HepG2 (cell line): ENCODE data around the gene ATG2A. TPM values are rescaled to one million over a fixed set of nuclear protein-coding genes. Genes with fewer than 3 reads are reported as not detected.

Source experiments
- ELF4 ChIP-seq: sonication (generic); formaldehyde crosslinking; IDR thresholded peaks from 2 replicates; pipeline ENCODE4 v1.5.0; 2020; ENCODE audit warnings: missing genetic modification reagents, mild to moderate bottlenecking, moderate library complexity, borderline replicate concordance
- FOXC1 ChIP-seq: sonication (generic); formaldehyde crosslinking; IDR thresholded peaks from 2 replicates; pipeline ENCODE4 v1.8.0; 2022; ENCODE audit warnings: mild to moderate bottlenecking, missing genetic modification reagents, borderline replicate concordance
- JDP2 ChIP-seq: sonication (generic); formaldehyde crosslinking; IDR thresholded peaks from 2 replicates; pipeline ENCODE4 v1.8.1; 2022; ENCODE audit warnings: missing genetic modification reagents, borderline replicate concordance
- KAT7 ChIP-seq: IDR thresholded peaks from 2 replicates; pipeline ENCODE4 v1.6.1; 2018; ENCODE audit warnings: borderline replicate concordance, missing compliant biosample characterization
- MEIS1 ChIP-seq: sonication (generic); formaldehyde crosslinking; IDR thresholded peaks from 2 replicates; pipeline ENCODE4 v1.9.0; 2021; ENCODE audit warnings: mild to moderate bottlenecking, missing genetic modification reagents, moderate library complexity, borderline replicate concordance
- MLLT10 ChIP-seq: sonication (generic); formaldehyde crosslinking; IDR thresholded peaks from 2 replicates; pipeline ENCODE4 v1.4.0; 2020; ENCODE audit warnings: missing genetic modification reagents
- NFKBIZ ChIP-seq: IDR thresholded peaks from 2 replicates; pipeline ENCODE4 v1.6.1; 2018; ENCODE audit warnings: missing genetic modification reagents, missing compliant biosample characterization
- NFRKB ChIP-seq: fragments of 450-650 bp; IDR thresholded peaks from 2 replicates; pipeline ENCODE4 v1.6.1; 2017
- NONO ChIP-seq, 2 experiments: fragments of 450-650 bp in 1 of 2; sonication (generic) in 1 of 2; formaldehyde crosslinking in 1 of 2; IDR thresholded peaks in 1 of 2; conservative IDR thresholded peaks in 1 of 2; 2 replicates each; pipeline versions ENCODE4 v1.6.1 to v1.8.0; 2017 to 2022; ENCODE audit warnings: mild to moderate bottlenecking in 1 of 2, missing genetic modification reagents in 1 of 2, moderate library complexity in 1 of 2
- POGK ChIP-seq: sonication (generic); formaldehyde crosslinking; conservative IDR thresholded peaks from 2 replicates; pipeline ENCODE4 v1.8.0; 2022; ENCODE audit warnings: mild to moderate bottlenecking, moderate library complexity, missing genetic modification reagents
- POLR2A ChIP-seq, 2 experiments: IDR thresholded peaks; 2 replicates each; pipeline ENCODE4 v1.6.1; 2011; ENCODE audit warnings: low read depth in 2 of 2, low read length in 2 of 2, mild to moderate bottlenecking in 1 of 2, moderate library complexity in 1 of 2; ENCODE audit not compliant: insufficient read depth in 1 of 2
- PRMT3 ChIP-seq: sonication (generic); formaldehyde crosslinking; IDR thresholded peaks from 2 replicates; pipeline ENCODE4 v1.8.1; 2022; ENCODE audit warnings: low read depth, mild to moderate bottlenecking, moderate library complexity, missing genetic modification reagents, borderline replicate concordance
- RAD21 ChIP-seq: fragments of 450-650 bp; formaldehyde crosslinking; IDR thresholded peaks from 2 replicates; pipeline ENCODE4 v1.5.0; 2020; ENCODE audit warnings: mild to moderate bottlenecking
- TAF15 ChIP-seq: fragments of 200-400 bp; formaldehyde crosslinking; IDR thresholded peaks from one replicate; pipeline ENCODE4 v1.6.1; 2018; ENCODE audit warnings: mild to moderate bottlenecking, low read depth, low read length; ENCODE audit not compliant: poor library complexity, severe bottlenecking
- TBX3 ChIP-seq: fragments of 450-650 bp; IDR thresholded peaks from 2 replicates; pipeline ENCODE4 v1.6.1; 2017; ENCODE audit warnings: antibody characterized with exemption, mild to moderate bottlenecking, inconsistent platforms, borderline replicate concordance
- ZBTB21 ChIP-seq: sonication (generic); formaldehyde crosslinking; IDR thresholded peaks from 2 replicates; pipeline ENCODE4 v1.4.0; 2020; ENCODE audit warnings: missing genetic modification reagents
- ZFY ChIP-seq: sonication (generic); formaldehyde crosslinking; IDR thresholded peaks from 2 replicates; pipeline ENCODE4 v1.4.0; 2020; ENCODE audit warnings: missing genetic modification reagents
- ZNF121 ChIP-seq: sonication (generic); formaldehyde crosslinking; IDR thresholded peaks from 2 replicates; pipeline ENCODE4 v1.5.0; 2020; ENCODE audit warnings: mild to moderate bottlenecking, missing genetic modification reagents
- ZNF230 ChIP-seq: sonication (generic); formaldehyde crosslinking; IDR thresholded peaks from 2 replicates; pipeline ENCODE4 v1.4.0; 2020; ENCODE audit warnings: mild to moderate bottlenecking, missing genetic modification reagents
- ZNF383 ChIP-seq: sonication (generic); formaldehyde crosslinking; IDR thresholded peaks from 2 replicates; pipeline ENCODE4 v1.4.0; 2020; ENCODE audit warnings: missing genetic modification reagents, mild to moderate bottlenecking, borderline replicate concordance
- ZNF766 ChIP-seq: sonication (generic); formaldehyde crosslinking; IDR thresholded peaks from 2 replicates; pipeline ENCODE4 v1.5.0; 2020; ENCODE audit warnings: missing genetic modification reagents, borderline replicate concordance
- ZNF768 ChIP-seq: sonication (generic); formaldehyde crosslinking; IDR thresholded peaks from 2 replicates; pipeline ENCODE4 v1.4.0; 2020; ENCODE audit warnings: missing genetic modification reagents
- ZNF782 ChIP-seq: sonication (generic); formaldehyde crosslinking; IDR thresholded peaks from 2 replicates; pipeline ENCODE4 v1.4.0; 2020; ENCODE audit warnings: missing genetic modification reagents, mild to moderate bottlenecking, borderline replicate concordance
- ZSCAN20 ChIP-seq: sonication (generic); formaldehyde crosslinking; IDR thresholded peaks from 2 replicates; pipeline ENCODE4 v1.4.0; 2020; ENCODE audit warnings: missing genetic modification reagents, mild to moderate bottlenecking, borderline replicate concordance
- ZSCAN29 ChIP-seq: sonication (generic); formaldehyde crosslinking; conservative IDR thresholded peaks from 2 replicates; pipeline ENCODE4 v1.4.0; 2020; ENCODE audit warnings: mild to moderate bottlenecking, missing genetic modification reagents
- polyA plus RNA-seq, 8 experiments: library from polyadenylated mRNA; depleted of rRNA in 3 of 8; stranded (reverse) in 7 of 8; unstranded in 1 of 8; fragments of >200 nt; fragmentation: Illumina TruSeq in 4 of 8; extraction: Trizol in 4 of 8; gene quantifications; 2 replicates each; pipeline versions ENCODE4 v1.2.1 to v1.2.3, GENCODE V29; 2011 to 2016; ENCODE audit warnings: low read depth in 4 of 8, missing spikeins in 1 of 8, mixed read lengths in 1 of 8; ENCODE audit not compliant: insufficient read depth in 1 of 8
- total RNA-seq, 5 experiments: library from RNA; depleted of rRNA; stranded (reverse); fragments of >200 nt; fragmentation: Illumina TruSeq; extraction: Trizol; gene quantifications; 2 replicates each; pipeline ENCODE4 v1.2.3, GENCODE V29; 2016; ENCODE audit warnings: low read depth in 1 of 5
- TF ChIP-seq, protein P1 (sequence below): sonication (generic); formaldehyde crosslinking; IDR thresholded peaks from 2 replicates; pipeline ENCODE4 v1.4.0; 2020; ENCODE audit warnings: missing genetic modification reagents, borderline replicate concordance
- TF ChIP-seq, protein P2 (sequence below): sonication (generic); formaldehyde crosslinking; IDR thresholded peaks from 2 replicates; pipeline ENCODE4 v1.4.0; 2020; ENCODE audit warnings: mild to moderate bottlenecking, missing genetic modification reagents

ATG2A gene
- total and polyA plus RNA-seq, 2 of the 13 experiments (the other 11 are each of a cell fraction or from before 2014, with no cell fraction given) = 6.7 to 8.0 TPM

GRCh38 chr11:64870176-64870892 lies 46.7 kb downstream of the ATG2A start (continued):
- TF ChIP-seq, protein P1, sequence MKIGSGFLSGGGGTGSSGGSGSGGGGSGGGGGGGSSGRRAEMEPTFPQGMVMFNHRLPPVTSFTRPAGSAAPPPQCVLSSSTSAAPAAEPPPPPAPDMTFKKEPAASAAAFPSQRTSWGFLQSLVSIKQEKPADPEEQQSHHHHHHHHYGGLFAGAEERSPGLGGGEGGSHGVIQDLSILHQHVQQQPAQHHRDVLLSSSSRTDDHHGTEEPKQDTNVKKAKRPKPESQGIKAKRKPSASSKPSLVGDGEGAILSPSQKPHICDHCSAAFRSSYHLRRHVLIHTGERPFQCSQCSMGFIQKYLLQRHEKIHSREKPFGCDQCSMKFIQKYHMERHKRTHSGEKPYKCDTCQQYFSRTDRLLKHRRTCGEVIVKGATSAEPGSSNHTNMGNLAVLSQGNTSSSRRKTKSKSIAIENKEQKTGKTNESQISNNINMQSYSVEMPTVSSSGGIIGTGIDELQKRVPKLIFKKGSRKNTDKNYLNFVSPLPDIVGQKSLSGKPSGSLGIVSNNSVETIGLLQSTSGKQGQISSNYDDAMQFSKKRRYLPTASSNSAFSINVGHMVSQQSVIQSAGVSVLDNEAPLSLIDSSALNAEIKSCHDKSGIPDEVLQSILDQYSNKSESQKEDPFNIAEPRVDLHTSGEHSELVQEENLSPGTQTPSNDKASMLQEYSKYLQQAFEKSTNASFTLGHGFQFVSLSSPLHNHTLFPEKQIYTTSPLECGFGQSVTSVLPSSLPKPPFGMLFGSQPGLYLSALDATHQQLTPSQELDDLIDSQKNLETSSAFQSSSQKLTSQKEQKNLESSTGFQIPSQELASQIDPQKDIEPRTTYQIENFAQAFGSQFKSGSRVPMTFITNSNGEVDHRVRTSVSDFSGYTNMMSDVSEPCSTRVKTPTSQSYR (CRISPR knock-in tag) = peak; percentile 30; the same call in 1 of the 2 replicates
- TF ChIP-seq TAF15 (no peak), NFRKB (no peak), KAT7 (CRISPR knock-in tag) (no peak), ZNF121 (CRISPR knock-in tag) (no peak), POGK (CRISPR knock-in tag) (no peak), ZNF230 (CRISPR knock-in tag) (no peak), ZNF766 (CRISPR knock-in tag) (no peak), ZBTB21 (CRISPR knock-in tag) (no peak), PRMT3 (CRISPR knock-in tag) (0 out of 2 replicates have a peak, but pooled peaks have one; percentile 39), TBX3 (no peak), MEIS1 (no peak), ZFY (CRISPR knock-in tag) (peak; percentile 46; the same call in 1 of the 2 replicates), ZNF768 (CRISPR knock-in tag) (0 out of 2 replicates have a peak, but pooled peaks have one; percentile 4), RAD21 (CRISPR knock-in tag) (no peak), ZSCAN20 (CRISPR knock-in tag) (no peak), ZSCAN29 (CRISPR knock-in tag) (no peak), NFKBIZ (CRISPR knock-in tag) (no peak), JDP2 (CRISPR knock-in tag) (no peak), FOXC1 (CRISPR knock-in tag) (no peak), ZNF383 (CRISPR knock-in tag) (no peak), ELF4 (CRISPR knock-in tag) (no peak), MLLT10 (CRISPR knock-in tag) (no peak), ZNF782 (CRISPR knock-in tag) (no peak), POLR2A (IDR thresholded peaks at IDR 0.05; ENCODE audit: insufficient read depth in 1 of 2, low read depth in 2 of 2, low read length in 2 of 2) (no peak), NONO (IDR thresholded peaks at IDR 0.05) (no peak), NONO (CRISPR knock-in tag; conservative IDR thresholded peaks at IDR 0.05) (peak; percentile 63; the same call in 1 of the 2 replicates)
- TF ChIP-seq, protein P2, sequence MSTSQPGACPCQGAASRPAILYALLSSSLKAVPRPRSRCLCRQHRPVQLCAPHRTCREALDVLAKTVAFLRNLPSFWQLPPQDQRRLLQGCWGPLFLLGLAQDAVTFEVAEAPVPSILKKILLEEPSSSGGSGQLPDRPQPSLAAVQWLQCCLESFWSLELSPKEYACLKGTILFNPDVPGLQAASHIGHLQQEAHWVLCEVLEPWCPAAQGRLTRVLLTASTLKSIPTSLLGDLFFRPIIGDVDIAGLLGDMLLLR = no peak
